MM.1S (cell line): ENCODE results near the gene AGAP1.

Experiments used
- DNase-seq: peaks from one replicate; pipeline ENCODE4 v3.0.0-alpha.2; 2015
- H2AFZ ChIP-seq: fragments of 300-600 bp; sonication (generic); 2 replicates; pipeline ENCODE4 v1.6.0; 2016; ENCODE audit warnings: antibody characterized with exemption, low read length
- H3F3A ChIP-seq: fragments of 300-600 bp; sonication (generic); 2 replicates; pipeline ENCODE4 v1.6.1; 2016; ENCODE audit warnings: mild to moderate bottlenecking, antibody characterized with exemption, low read length, moderate library complexity, mixed read lengths; ENCODE audit not compliant: insufficient read depth
- H3K27ac ChIP-seq: fragments of 300-600 bp; sonication (generic); 2 replicates; pipeline ENCODE4 v1.5.1; 2016; ENCODE audit warnings: mild to moderate bottlenecking, low read length
- H3K27me3 ChIP-seq: fragments of 300-600 bp; sonication (generic); replicated peaks from 2 replicates; pipeline ENCODE4 v1.6.0; 2016; ENCODE audit warnings: low read length; ENCODE audit not compliant: insufficient read depth
- H3K36me3 ChIP-seq: fragments of 300-600 bp; sonication (generic); replicated peaks from 2 replicates; pipeline ENCODE4 v1.6.1; 2016; ENCODE audit warnings: mild to moderate bottlenecking, low read length, mixed read lengths; ENCODE audit not compliant: insufficient read depth
- H3K4me1 ChIP-seq: fragments of 300-600 bp; sonication (generic); 2 replicates; pipeline ENCODE4 v1.6.1; 2016; ENCODE audit warnings: low read length, mixed read lengths
- H3K4me2 ChIP-seq: fragments of 300-600 bp; sonication (generic); 2 replicates; pipeline ENCODE4 v1.6.0; 2016; ENCODE audit warnings: low read depth, low read length
- H3K4me3 ChIP-seq: fragments of 300-600 bp; sonication (generic); 2 replicates; pipeline ENCODE4 v1.5.1; 2016; ENCODE audit warnings: low read length, mixed read lengths
- H3K79me2 ChIP-seq: fragments of 300-600 bp; sonication (generic); 2 replicates; pipeline ENCODE4 v1.6.1; 2016; ENCODE audit warnings: mixed run types, low read length, mixed read lengths
- H3K9ac ChIP-seq: fragments of 300-600 bp; sonication (generic); 2 replicates; pipeline ENCODE4 v1.6.1; 2016; ENCODE audit warnings: low read length, mixed read lengths
- H3K9me2 ChIP-seq: fragments of 300-600 bp; sonication (generic); replicated peaks from 2 replicates; pipeline ENCODE4 v1.6.1; 2016; ENCODE audit warnings: mild to moderate bottlenecking, low read length, mixed read lengths; ENCODE audit not compliant: insufficient read depth
- H3K9me3 ChIP-seq: fragments of 300-600 bp; sonication (generic); replicated peaks from 2 replicates; pipeline ENCODE4 v1.6.1; 2016; ENCODE audit warnings: mild to moderate bottlenecking, low read length, mixed read lengths; ENCODE audit not compliant: insufficient read depth
- H4K20me1 ChIP-seq: fragments of 300-600 bp; sonication (generic); 2 replicates; pipeline ENCODE4 v1.6.1; 2016; ENCODE audit warnings: mild to moderate bottlenecking, low read length, moderate library complexity, mixed read lengths; ENCODE audit not compliant: insufficient read depth
- EZH2 ChIP-seq: fragments of 300-600 bp; sonication (generic); optimal IDR thresholded peaks from 2 replicates; pipeline ENCODE3; 2017; ENCODE audit warnings: low read depth, mild to moderate bottlenecking, antibody characterized with exemption, low read length, mixed read lengths
- EZH2phosphoT487 ChIP-seq: fragments of 300-600 bp; sonication (generic); IDR thresholded peaks from 2 replicates; pipeline ENCODE4 v1.6.1; 2018; ENCODE audit warnings: antibody characterized with exemption, low read length
- TF ChIP-seq, protein P1 (sequence below): fragments of 300-600 bp; sonication (generic); IDR thresholded peaks from 2 replicates; pipeline ENCODE4 v1.5.1; 2016; ENCODE audit warnings: antibody characterized with exemption, low read length, mixed read lengths

Gene AGAP1

DNA sequence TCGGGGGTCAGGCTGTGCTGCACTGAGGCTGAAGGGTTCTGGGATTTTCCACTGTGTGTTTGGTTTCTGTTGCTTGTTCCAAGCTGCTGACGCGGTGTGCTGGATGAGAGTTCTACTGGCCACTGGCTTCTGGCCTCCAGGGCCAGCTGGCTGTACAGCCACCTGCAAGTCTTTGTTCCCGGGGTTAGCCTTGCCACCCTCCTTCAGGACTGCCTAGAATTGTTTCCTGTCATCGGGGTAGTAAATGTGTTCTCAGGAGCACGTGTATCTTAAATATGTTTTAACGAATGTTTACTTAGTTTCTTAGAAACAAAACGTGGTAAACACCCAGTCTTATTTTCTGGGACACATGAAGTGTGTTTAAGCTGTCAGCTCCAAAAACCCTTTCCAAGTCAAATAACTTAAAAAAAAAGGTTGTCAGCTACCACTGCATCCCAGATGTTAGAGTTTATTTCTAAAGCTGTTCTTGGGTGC, 231.2 kb downstream of the AGAP1 start:
- Histone ChIP-seq H3K27ac (no peak overlapping the region), H3K4me3 (no peak overlapping the region), H3K4me2 (no peak overlapping the region), H3K9ac (no peak overlapping the region), H3K36me3 (no peaks in the 10 kb centered on the region), H4K20me1 (no peaks in the 10 kb centered on the region), H3K79me2 (peaks cover 2% of the 10 kb centered on the region; the same call in 1 of the 2 replicates), H3F3A (no peaks in the 10 kb centered on the region), H3K4me1 (no peaks in the 10 kb centered on the region), H3K27me3 (no peaks in the 10 kb centered on the region), H3K9me3 (no peaks in the 10 kb centered on the region), H2AFZ (no peak overlapping the region), H3K9me2 (no peaks in the 10 kb centered on the region)
- no peak for TF ChIP-seq EZH2
- no peak for TF ChIP-seq EZH2phosphoT487
- TF ChIP-seq, protein P1, sequence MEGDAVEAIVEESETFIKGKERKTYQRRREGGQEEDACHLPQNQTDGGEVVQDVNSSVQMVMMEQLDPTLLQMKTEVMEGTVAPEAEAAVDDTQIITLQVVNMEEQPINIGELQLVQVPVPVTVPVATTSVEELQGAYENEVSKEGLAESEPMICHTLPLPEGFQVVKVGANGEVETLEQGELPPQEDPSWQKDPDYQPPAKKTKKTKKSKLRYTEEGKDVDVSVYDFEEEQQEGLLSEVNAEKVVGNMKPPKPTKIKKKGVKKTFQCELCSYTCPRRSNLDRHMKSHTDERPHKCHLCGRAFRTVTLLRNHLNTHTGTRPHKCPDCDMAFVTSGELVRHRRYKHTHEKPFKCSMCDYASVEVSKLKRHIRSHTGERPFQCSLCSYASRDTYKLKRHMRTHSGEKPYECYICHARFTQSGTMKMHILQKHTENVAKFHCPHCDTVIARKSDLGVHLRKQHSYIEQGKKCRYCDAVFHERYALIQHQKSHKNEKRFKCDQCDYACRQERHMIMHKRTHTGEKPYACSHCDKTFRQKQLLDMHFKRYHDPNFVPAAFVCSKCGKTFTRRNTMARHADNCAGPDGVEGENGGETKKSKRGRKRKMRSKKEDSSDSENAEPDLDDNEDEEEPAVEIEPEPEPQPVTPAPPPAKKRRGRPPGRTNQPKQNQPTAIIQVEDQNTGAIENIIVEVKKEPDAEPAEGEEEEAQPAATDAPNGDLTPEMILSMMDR: no peak
- DNase-seq: no peak

DNA sequence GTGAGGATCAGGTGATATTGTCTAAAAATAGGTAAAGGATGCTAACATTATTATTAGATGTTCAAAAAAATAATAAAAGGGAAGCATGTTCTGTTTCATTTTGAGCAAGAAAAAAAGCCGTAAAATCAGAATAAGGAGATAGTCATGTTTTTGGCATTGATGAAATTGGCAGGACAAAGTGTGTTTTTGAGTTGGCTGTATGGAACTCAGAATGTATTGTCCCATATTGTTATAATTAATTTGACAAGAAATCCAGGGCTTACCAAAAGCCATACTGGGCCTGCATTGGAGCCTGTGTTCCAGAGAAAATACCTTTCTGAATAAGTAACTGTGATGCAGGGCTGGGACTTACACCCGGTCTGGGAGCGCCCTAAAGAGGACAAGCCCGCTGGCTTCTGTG, 232.0 kb downstream of the AGAP1 start:
- no peaks in the 10 kb centered on the region for H3K9me2 ChIP-seq
- no peak overlapping the region for H2AFZ ChIP-seq
- no peak for TF ChIP-seq EZH2phosphoT487
- H3K9ac ChIP-seq: no peak overlapping the region
- DNase-seq: no peak
- no peaks in the 10 kb centered on the region for H3K27me3 ChIP-seq
- H4K20me1 ChIP-seq: no peaks in the 10 kb centered on the region
- peaks cover 2% of the 10 kb centered on the region; the same call in 1 of the 2 replicates for H3K79me2 ChIP-seq
- H3K4me3 ChIP-seq: no peak overlapping the region
- no peak overlapping the region for H3K4me2 ChIP-seq
- H3K4me1 ChIP-seq: no peaks in the 10 kb centered on the region
- H3K27ac ChIP-seq: no peak overlapping the region
- H3K9me3 ChIP-seq: no peaks in the 10 kb centered on the region
- no peaks in the 10 kb centered on the region for H3F3A ChIP-seq
- H3K36me3 ChIP-seq: no peaks in the 10 kb centered on the region

DNA sequence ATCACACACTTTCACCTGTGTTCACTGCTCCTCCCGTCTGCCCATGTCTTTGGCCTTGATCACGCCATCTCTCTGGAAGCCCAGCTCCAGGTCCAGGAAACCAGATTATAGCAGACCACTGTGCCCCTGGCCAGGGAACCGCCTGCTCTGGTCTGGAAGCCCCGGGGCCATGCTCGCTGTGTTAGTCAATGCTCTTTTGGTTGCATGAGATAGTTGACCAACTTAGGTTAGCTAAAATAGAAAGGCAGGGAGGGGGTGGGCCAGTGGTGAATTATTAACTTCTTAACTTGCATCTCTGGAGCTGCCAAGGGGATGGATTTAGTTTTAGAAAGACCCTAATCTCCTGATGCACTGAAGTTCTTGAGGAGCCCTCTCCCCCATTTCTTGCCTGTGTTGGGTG, 232.7 kb downstream of the AGAP1 start:
- Histone ChIP-seq H3K27me3 (no peaks in the 10 kb centered on the region), H2AFZ (no peak overlapping the region), H3K4me3 (no peak overlapping the region), H3K9me2 (no peaks in the 10 kb centered on the region), H3K27ac (no peak overlapping the region), H3K9ac (no peak overlapping the region), H3K79me2 (peaks cover 2% of the 10 kb centered on the region; the same call in 1 of the 2 replicates), H4K20me1 (no peaks in the 10 kb centered on the region), H3F3A (no peaks in the 10 kb centered on the region), H3K36me3 (no peaks in the 10 kb centered on the region), H3K9me3 (no peaks in the 10 kb centered on the region), H3K4me1 (no peaks in the 10 kb centered on the region), H3K4me2 (no peak overlapping the region)
- no peak for DNase-seq
- TF ChIP-seq, protein P1: no peak

DNA sequence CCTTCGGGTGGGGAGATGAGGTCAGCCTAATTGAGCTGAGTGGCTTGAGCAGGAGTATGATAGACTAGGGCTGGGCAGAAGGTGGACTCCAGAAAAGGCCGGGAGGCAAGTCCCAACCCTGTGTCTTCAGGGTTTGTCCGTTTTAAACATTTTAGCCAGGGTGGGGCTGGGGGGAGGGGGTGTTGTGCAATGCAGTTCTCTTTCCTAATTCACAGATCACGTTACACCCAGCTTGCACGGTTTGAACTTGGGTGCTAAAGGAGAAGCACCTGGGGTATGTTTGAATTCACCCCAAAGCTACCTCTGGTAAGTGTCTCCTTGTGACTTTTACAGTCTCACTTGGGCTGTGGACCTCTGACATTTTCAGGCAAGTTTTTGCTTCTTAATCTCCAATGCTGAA, 233.3 kb downstream of the AGAP1 start:
- H3K4me1 ChIP-seq: no peaks in the 10 kb centered on the region
- H3K36me3 ChIP-seq: no peaks in the 10 kb centered on the region
- no peak for DNase-seq
- H4K20me1 ChIP-seq: no peaks in the 10 kb centered on the region
- H3K4me3 ChIP-seq: no peak overlapping the region
- H3K4me2 ChIP-seq: no peak overlapping the region
- no peaks in the 10 kb centered on the region for H3K9me3 ChIP-seq
- no peak overlapping the region for H2AFZ ChIP-seq
- H3K79me2 ChIP-seq: peaks cover under 1% of the 10 kb centered on the region; the same call in 1 of the 2 replicates
- H3F3A ChIP-seq: no peaks in the 10 kb centered on the region
- H3K9me2 ChIP-seq: no peaks in the 10 kb centered on the region
- TF ChIP-seq EZH2phosphoT487: no peak
- TF ChIP-seq EZH2: no peak
- TF ChIP-seq, protein P1: no peak
- H3K27me3 ChIP-seq: no peaks in the 10 kb centered on the region
- no peak overlapping the region for H3K9ac ChIP-seq
- H3K27ac ChIP-seq: no peak overlapping the region
